Activated CD8-positive, alpha-beta memory T cell treated with anti-CD3 and anti-CD28 coated beads, Interleukin-2, amount 10 ng/mL, durations not matched to agents 7 days and 5 days (primary cell): ENCODE measurements around the gene PRDX4. TPM values are rescaled to one million over a fixed set of nuclear protein-coding genes. Genes with fewer than 3 reads are reported as not detected.

Experiments used
- ATAC-seq: fragments of 150-1000 bp; cut with Tn5 transposase; one replicate; pipeline ENCODE4 v1.10.0; 2021; ENCODE audit warnings: moderate library complexity
- CTCF ChIA-PET: fragments of 350-600 bp; sonication (Branson Sonifier 250); formaldehyde crosslinking; loops from one replicate; lab custom pipeline; 2021; ENCODE audit warnings: antibody characterized with exemption; lab: Charles Lee
- DNase-seq: peaks from one replicate; pipeline ENCODE4 v3.0.0-alpha.2; 2020
- H3K27ac Mint-ChIP-seq: one replicate; pipeline ENCODE4 v1.8.0; 2021; ENCODE audit warnings: mild to moderate bottlenecking, mixed read lengths
- H3K27me3 Mint-ChIP-seq: one replicate; pipeline ENCODE4 v1.8.0; 2021; ENCODE audit warnings: mixed read lengths
- H3K36me3 Mint-ChIP-seq: one replicate; pipeline ENCODE4 v1.8.0; 2021; ENCODE audit warnings: mild to moderate bottlenecking, mixed read lengths
- H3K4me1 Mint-ChIP-seq: one replicate; pipeline ENCODE4 v1.8.0; 2021; ENCODE audit warnings: mixed read lengths
- H3K4me3 Mint-ChIP-seq: one replicate; pipeline ENCODE4 v1.8.0; 2021; ENCODE audit warnings: mild to moderate bottlenecking, moderate library complexity, mixed read lengths
- H3K9me3 Mint-ChIP-seq: one replicate; pipeline ENCODE4 v1.8.0; 2022; ENCODE audit warnings: low read depth, mixed read lengths
- total RNA-seq, 2 experiments: library from RNA; stranded (reverse); gene quantifications; one replicate each; pipeline ENCODE4 v1.2.3, GENCODE V29; 2021

Gene PRDX4
- 10 to 100 TPM; 31.7 to 35.5 TPM for total RNA-seq

GRCh38 chrX:23667239-23668177, at the start of gene PRDX4:
Gene PRDX4 (plus strand): TSS chrX:23667493. CDS start chrX:23667571, 78 bp downstream.
- CTCF ChIA-PET = interaction anchor here (1.5 to 1.8 kb wide), 2 partner anchors 234 to 240 kb away, joined by 4 to 5 read pairs; partner anchors contain the start of genes APOO and CXorf58
- H3K4me3 Mint-ChIP-seq = peak within 1 kb of the TSS; percentile 82
- peaks cover 26% of the 10 kb centered on the region for H3K4me1 Mint-ChIP-seq
- H3K27ac Mint-ChIP-seq = peak within 1 kb of the TSS; percentile 87
- peaks cover 7% of the 10 kb centered on the region for H3K36me3 Mint-ChIP-seq
- H3K27me3 Mint-ChIP-seq = no peaks in the 10 kb centered on the region
- peak; percentile 84 for DNase-seq
- peak; percentile 86 for ATAC-seq
- no peaks in the 10 kb centered on the region for H3K9me3 Mint-ChIP-seq

- Mint-ChIP-seq H3K9me3 (no peaks in the 10 kb centered on the region), H3K27me3 (peaks cover 8% of the 10 kb centered on the region), H3K36me3 (no peaks in the 10 kb centered on the region), H3K27ac (no peak overlapping the region), H3K4me1 (no peaks in the 10 kb centered on the region), H3K4me3 (no peak overlapping the region)
- CTCF ChIA-PET = no interaction called here
- ATAC-seq (no peak), DNase-seq (no peak)
Measured at GRCh38 chrX:23621621-23622265, 45.5 kb upstream of the PRDX4 start.

GRCh38 chrX:23623797-23624196, 43.5 kb upstream of the PRDX4 start:
- no peak overlapping the region for H3K27ac Mint-ChIP-seq
- H3K4me1 Mint-ChIP-seq = no peaks in the 10 kb centered on the region

GRCh38 chrX:23626651-23627050, 40.6 kb upstream of the PRDX4 start:
- no peak overlapping the region for H3K27ac Mint-ChIP-seq
- H3K27me3 Mint-ChIP-seq = peaks cover 8% of the 10 kb centered on the region
- CTCF ChIA-PET = no interaction called here
- no peaks in the 10 kb centered on the region for H3K4me1 Mint-ChIP-seq
- no peaks in the 10 kb centered on the region for H3K9me3 Mint-ChIP-seq
- ATAC-seq (no peak), DNase-seq (no peak)
- no peak overlapping the region for H3K4me3 Mint-ChIP-seq
- no peaks in the 10 kb centered on the region for H3K36me3 Mint-ChIP-seq

More at GRCh38 chrX:23623797-23624196, 43.5 kb upstream of the PRDX4 start:
- no peak for DNase-seq
- Mint-ChIP-seq H3K36me3 (no peaks in the 10 kb centered on the region), H3K27me3 (peaks cover 8% of the 10 kb centered on the region), H3K4me3 (no peak overlapping the region), H3K9me3 (no peaks in the 10 kb centered on the region)
- CTCF ChIA-PET = no interaction called here
- no peak for ATAC-seq

GRCh38 chrX:23628131-23628530, 39.2 kb upstream of the PRDX4 start:
- Mint-ChIP-seq H3K4me3 (no peak overlapping the region), H3K36me3 (no peaks in the 10 kb centered on the region), H3K9me3 (no peaks in the 10 kb centered on the region), H3K27ac (no peak overlapping the region), H3K4me1 (no peaks in the 10 kb centered on the region), H3K27me3 (peaks cover 10% of the 10 kb centered on the region)
- CTCF ChIA-PET = no interaction called here
- no peak for ATAC-seq
- DNase-seq = no peak

GRCh38 chrX:23631136-23631535, 36.2 kb upstream of the PRDX4 start:
- H3K9me3 Mint-ChIP-seq = no peaks in the 10 kb centered on the region
- no peak overlapping the region for H3K27ac Mint-ChIP-seq
- no peak overlapping the region for H3K4me3 Mint-ChIP-seq
- H3K4me1 Mint-ChIP-seq = no peaks in the 10 kb centered on the region
- CTCF ChIA-PET = no interaction called here
- peaks cover 5% of the 10 kb centered on the region for H3K27me3 Mint-ChIP-seq
- ATAC-seq (no peak), DNase-seq (no peak)
- no peaks in the 10 kb centered on the region for H3K36me3 Mint-ChIP-seq

GRCh38 chrX:23633834-23634580, 33.3 kb upstream of the PRDX4 start:
- ATAC-seq (no peak), DNase-seq (no peak)
- H3K27me3 Mint-ChIP-seq = peaks cover 2% of the 10 kb centered on the region
- H3K27ac Mint-ChIP-seq = no peak overlapping the region
- H3K4me3 Mint-ChIP-seq = no peak overlapping the region
- CTCF ChIA-PET = no interaction called here
- no peaks in the 10 kb centered on the region for H3K36me3 Mint-ChIP-seq
- H3K4me1 Mint-ChIP-seq = no peaks in the 10 kb centered on the region
- no peaks in the 10 kb centered on the region for H3K9me3 Mint-ChIP-seq

GRCh38 chrX:23637187-23637586, 30.1 kb upstream of the PRDX4 start:
- ATAC-seq (no peak), DNase-seq (no peak)
- no peak overlapping the region for H3K4me3 Mint-ChIP-seq
- H3K4me1 Mint-ChIP-seq = no peaks in the 10 kb centered on the region
- H3K27me3 Mint-ChIP-seq = peaks cover 13% of the 10 kb centered on the region
- CTCF ChIA-PET = no interaction called here
- no peaks in the 10 kb centered on the region for H3K36me3 Mint-ChIP-seq
- no peak overlapping the region for H3K27ac Mint-ChIP-seq
- no peaks in the 10 kb centered on the region for H3K9me3 Mint-ChIP-seq

GRCh38 chrX:23643020-23643419, 24.3 kb upstream of the PRDX4 start:
- Mint-ChIP-seq H3K9me3 (no peaks in the 10 kb centered on the region), H3K4me1 (no peaks in the 10 kb centered on the region), H3K27me3 (peaks cover 13% of the 10 kb centered on the region), H3K4me3 (no peak overlapping the region), H3K27ac (no peak overlapping the region), H3K36me3 (no peaks in the 10 kb centered on the region)
- CTCF ChIA-PET = no interaction called here
- DNase-seq = no peak
- no peak for ATAC-seq

GRCh38 chrX:23644744-23645143, 22.5 kb upstream of the PRDX4 start:
- ATAC-seq (no peak), DNase-seq (no peak)
- Mint-ChIP-seq H3K36me3 (no peaks in the 10 kb centered on the region), H3K4me1 (no peaks in the 10 kb centered on the region), H3K4me3 (no peak overlapping the region), H3K27ac (no peak overlapping the region), H3K27me3 (peaks cover 19% of the 10 kb centered on the region), H3K9me3 (no peaks in the 10 kb centered on the region)
- CTCF ChIA-PET = no interaction called here

GRCh38 chrX:23656091-23656490, 11.2 kb upstream of the PRDX4 start:
- CTCF ChIA-PET = no interaction called here
- peaks cover under 1% of the 10 kb centered on the region for H3K4me1 Mint-ChIP-seq
- H3K4me3 Mint-ChIP-seq = no peak overlapping the region
- no peaks in the 10 kb centered on the region for H3K36me3 Mint-ChIP-seq
- DNase-seq (no peak), ATAC-seq (no peak)
- no peaks in the 10 kb centered on the region for H3K9me3 Mint-ChIP-seq
- no peak overlapping the region for H3K27ac Mint-ChIP-seq
- no peaks in the 10 kb centered on the region for H3K27me3 Mint-ChIP-seq

GRCh38 chrX:23656684-23657083, 10.6 kb upstream of the PRDX4 start:
- no peak for DNase-seq
- Mint-ChIP-seq H3K27me3 (no peaks in the 10 kb centered on the region), H3K4me3 (no peak overlapping the region), H3K9me3 (no peaks in the 10 kb centered on the region), H3K27ac (no peak overlapping the region), H3K4me1 (peaks cover 6% of the 10 kb centered on the region), H3K36me3 (no peaks in the 10 kb centered on the region)
- no peak for ATAC-seq
- CTCF ChIA-PET = no interaction called here

- DNase-seq (no peak), ATAC-seq (no peak)
- peaks cover 21% of the 10 kb centered on the region for H3K4me1 Mint-ChIP-seq
- no peak overlapping the region for H3K27ac Mint-ChIP-seq
- H3K9me3 Mint-ChIP-seq = no peaks in the 10 kb centered on the region
- no peaks in the 10 kb centered on the region for H3K36me3 Mint-ChIP-seq
- H3K4me3 Mint-ChIP-seq = no peak overlapping the region
- CTCF ChIA-PET = no interaction called here
- H3K27me3 Mint-ChIP-seq = no peaks in the 10 kb centered on the region
Measured at GRCh38 chrX:23659339-23659738, 8.0 kb upstream of the PRDX4 start.
